Measurements from ENCODE around the gene GUCY1A2.
"Not testable (repeated sequence)": the region's sequence is repeated elsewhere in the genome, so short reads cannot be mapped to it uniquely, and the experiment has no call there.

Gene GUCY1A2

DNA sequence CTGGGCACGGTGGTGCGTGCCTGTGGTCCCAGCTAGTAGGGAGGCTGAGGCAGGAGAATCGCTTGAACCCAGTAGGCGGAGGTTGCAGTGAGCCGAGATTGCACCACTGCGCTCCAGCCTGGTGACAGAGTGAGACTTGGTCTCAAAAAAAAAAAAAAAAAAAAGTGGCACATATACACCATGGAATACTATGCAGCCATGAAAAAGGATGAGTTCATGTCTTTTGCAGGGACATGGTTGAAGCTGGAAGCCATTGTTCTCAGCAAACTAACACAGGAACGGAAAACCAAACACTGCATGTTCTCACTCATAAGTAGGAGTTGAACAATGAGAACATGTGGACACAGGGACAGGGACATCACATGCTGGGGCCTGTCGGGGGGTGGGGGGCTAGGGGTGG lies 241.0 kb downstream of the GUCY1A2 start:
- FAIRE-seq; DNase-seq (ENCODE audit: extremely low spot score, insufficient read length, low read depth): not testable (repeated sequence)

DNA sequence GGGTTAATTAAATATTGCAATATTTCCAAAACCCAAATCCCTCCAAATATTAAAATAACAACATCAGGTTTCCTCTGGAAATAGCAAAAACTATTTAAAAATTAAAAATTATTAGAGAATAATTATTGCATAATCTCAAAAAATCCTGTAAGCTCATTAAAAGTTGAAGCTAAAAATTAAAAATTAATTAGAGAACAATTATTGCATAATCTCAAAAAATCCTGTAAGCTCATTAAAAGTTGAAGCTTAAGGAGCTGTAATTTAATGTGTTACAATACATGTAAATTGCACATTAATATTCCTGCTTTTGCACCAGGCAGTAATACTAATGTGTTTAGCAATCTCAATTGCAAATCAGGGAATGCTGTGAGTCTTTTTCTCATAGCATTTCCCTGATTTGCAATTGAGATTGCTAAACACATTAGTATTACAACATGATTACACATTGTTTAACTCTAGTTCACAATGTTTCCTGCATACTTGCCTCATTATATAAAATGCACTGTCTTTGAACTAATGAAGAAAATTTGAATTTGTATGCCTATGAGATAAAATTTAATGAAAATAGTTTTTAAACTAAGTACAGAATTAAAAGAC lies 247.7 kb downstream of the GUCY1A2 start:
- FAIRE-seq (no peak), DNase-seq (ENCODE audit: extremely low spot score, insufficient read length, low read depth) (no peak)

DNA sequence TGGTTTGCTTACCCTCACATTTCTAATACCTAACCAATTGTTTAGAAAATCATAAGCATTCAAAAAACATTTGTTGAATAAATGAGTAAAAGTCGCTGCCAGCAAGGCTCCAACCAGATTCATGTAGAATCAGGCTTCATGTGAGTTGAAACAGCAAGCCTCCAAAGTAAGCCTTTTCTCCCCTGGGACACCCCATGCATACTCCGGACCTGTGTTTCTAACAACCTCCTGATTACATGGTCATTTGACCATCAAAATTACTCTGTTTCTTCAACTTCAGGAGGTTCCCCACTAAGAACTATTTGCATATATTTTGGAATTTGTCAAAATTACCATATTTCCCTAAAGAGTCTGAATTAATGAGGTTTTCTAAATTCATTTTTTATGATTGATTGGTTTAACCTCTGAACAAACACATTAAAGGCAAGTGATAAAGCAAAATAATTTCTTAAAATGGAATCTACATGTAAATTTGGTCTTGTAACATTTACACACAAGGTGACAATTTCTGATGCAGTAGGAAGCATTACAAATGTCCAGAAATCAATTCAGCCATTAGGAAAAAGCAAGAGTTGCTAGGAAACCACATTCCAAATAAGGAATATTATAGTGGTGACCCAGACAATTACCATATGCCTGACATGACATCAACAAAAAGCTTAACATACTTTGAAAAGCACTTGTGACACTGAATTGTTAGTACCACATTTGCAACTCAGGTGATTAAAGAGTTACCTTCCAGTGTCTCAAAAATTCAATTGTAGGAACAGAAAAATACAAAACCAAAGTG lies 252.6 kb downstream of the GUCY1A2 start:
- no peak for FAIRE-seq
- DNase-seq (ENCODE audit: extremely low spot score, insufficient read length, low read depth), result no peak

DNA sequence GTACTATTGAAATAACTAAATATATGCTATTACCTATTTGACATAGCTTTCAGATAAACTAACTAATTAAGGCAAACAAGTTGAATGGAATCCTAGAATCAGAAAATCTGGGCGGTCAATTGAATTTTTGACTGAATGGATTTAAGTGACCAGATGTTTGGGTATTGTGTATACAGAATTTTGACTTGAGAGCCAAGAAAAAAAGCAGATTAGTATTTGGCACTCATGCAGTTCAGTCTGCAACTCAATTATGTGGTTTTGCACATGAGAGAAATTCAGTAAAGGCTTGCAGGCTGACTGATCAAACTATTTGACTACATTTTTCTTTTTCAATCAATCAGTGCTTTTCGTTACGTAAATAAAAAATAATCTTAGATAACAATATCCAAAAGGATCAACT lies 254.8 kb downstream of the GUCY1A2 start:
- FAIRE-seq, result no peak
- no peak for DNase-seq (ENCODE audit: extremely low spot score, insufficient read length, low read depth)

DNA sequence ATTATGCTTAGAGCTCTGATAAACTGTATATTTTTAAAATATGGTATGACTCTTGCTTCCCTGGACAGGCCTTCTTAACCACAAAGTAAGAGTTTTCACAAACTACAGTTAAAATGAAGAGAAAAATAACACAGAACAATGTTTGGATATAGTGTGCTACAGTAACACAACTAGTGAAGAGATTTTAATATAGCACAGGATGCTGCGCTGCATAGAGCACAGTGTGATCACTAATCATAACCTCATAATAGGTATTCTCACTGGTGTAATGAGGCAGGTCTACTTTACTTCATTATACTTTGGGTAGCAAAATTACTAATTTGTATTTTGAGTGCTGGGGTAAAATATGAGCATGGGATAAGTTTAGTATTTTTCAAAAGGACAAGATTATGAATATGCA lies 256.5 kb downstream of the GUCY1A2 start:
- FAIRE-seq, result no peak

DNA sequence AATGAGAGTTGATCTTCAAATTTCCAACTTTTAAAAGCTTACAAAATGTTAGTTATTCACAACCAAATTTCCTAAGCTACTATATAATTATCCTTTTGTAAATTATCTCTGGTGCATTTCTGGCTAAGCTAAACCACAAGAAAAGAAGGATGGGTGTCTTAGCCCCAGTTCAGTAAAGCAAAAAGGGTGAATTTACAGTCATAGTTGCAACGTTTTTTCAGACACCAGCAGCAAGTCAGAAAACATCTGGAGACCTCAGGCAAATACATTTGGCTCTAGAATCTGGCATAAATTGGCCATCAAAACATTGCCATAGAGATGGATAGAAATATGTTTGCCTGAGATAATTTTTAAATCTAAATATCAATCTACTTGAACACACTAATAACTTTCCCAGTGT lies 257.0 kb downstream of the GUCY1A2 start:
- DNase-seq (ENCODE audit: extremely low spot score, insufficient read length, low read depth), result no peak
- FAIRE-seq, result no peak

More for the DNA sequence above, 256.5 kb downstream of the GUCY1A2 start:
- no peak for DNase-seq (ENCODE audit: extremely low spot score, insufficient read length, low read depth)

DNA sequence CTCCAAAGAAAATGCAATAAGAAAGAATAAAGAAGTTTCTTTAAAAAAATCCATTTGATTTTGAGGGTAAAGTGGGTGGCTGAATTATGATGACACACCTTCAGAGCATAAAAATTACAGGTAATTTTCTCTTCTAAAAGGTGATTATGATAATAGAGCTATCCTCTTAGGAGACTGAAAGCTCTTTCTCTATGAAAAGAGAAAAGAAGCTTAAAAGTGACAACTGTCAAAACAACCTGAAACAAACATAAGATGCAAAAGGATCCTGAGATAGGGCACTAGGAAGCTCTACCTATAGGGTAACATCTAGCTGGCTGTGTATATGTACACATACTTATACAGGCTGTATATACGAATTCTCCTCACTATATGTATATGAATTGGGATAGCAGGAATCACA lies 270.2 kb downstream of the GUCY1A2 start:
- DNase-seq (ENCODE audit: extremely low spot score, insufficient read length, low read depth) (no peak), FAIRE-seq (no peak)

DNA sequence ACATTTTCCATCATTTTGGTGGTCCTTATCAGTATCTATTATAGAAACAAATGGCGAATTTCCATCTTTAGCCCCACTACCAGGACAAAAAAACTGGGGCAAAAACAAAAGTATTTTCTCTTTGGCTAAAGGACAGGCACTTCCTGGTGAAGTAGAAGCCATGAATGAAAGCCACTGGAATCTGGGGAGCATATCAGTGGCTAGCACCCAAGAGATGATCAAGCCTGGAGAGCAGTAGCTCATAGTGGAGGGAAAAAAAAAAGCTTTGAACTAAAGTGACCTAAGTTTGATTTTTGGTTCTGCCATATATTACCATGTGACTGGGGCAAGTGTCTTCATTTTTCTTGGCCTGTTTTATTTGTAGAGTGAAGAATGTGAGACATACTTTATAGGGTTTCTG lies 272.3 kb downstream of the GUCY1A2 start:
- DNase-seq (ENCODE audit: extremely low spot score, insufficient read length, low read depth) (no peak), FAIRE-seq (no peak)

DNA sequence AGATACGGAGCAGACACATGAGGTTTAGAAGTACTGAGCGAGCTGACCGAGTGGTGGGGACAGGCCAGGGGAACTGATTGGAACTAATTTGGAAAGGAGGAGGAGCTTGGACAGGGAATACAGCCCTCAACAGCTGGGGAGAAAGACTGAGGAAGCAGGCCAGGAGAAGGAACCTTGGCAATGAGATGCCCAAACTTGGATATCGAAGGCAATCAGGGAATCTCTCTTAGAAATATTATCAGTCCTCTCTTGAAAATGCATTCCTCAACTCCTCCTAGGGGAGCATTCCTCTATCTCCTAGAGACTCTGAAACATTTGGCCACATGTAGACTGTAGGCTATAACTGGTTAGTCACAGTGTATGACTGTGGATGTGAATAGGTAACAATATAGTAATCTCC lies 284.6 kb downstream of the GUCY1A2 start:
- FAIRE-seq, result no peak

DNA sequence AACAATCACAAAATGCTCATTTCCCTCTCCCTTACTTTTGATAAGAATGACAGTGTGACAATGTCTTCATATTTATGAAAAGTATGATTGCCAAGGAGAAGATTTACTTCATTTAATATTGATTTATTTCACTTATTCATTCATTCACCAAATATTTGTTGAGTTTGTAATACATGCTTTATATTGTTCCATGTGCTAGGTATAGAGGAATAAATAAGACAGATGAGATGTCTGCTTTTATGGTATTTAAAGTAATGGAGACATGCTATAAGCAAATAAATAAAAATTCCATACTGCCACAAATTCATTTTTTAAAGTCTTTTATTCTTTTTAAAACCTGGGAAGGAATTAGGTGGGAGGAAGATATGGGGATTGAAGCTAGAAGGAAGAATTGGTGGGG lies 289.4 kb downstream of the GUCY1A2 start:
- no peak for FAIRE-seq
- DNase-seq (ENCODE audit: extremely low spot score, insufficient read length, low read depth), result no peak

More for the DNA sequence above, 284.6 kb downstream of the GUCY1A2 start:
- DNase-seq (ENCODE audit: extremely low spot score, insufficient read length, low read depth), result no peak

DNA sequence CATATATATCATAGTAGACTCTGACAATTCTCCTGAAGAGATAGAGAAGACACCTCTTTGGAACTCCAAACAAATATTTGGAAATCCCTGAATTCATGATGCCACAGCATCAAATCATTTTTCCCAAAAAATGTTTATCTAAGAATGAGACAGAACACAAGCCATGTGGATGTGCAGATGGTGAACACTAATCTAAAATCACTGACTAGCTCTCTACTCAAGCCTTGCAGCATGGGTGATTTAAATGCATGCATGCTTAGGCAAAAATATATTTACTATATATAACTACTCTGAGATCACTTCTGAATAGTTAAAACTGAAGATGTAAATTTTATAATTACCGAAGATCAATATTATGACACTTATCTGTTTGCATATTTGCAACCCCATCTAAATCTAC lies 289.9 kb downstream of the GUCY1A2 start:
- DNase-seq (ENCODE audit: extremely low spot score, insufficient read length, low read depth) (no peak), FAIRE-seq (no peak)

DNA sequence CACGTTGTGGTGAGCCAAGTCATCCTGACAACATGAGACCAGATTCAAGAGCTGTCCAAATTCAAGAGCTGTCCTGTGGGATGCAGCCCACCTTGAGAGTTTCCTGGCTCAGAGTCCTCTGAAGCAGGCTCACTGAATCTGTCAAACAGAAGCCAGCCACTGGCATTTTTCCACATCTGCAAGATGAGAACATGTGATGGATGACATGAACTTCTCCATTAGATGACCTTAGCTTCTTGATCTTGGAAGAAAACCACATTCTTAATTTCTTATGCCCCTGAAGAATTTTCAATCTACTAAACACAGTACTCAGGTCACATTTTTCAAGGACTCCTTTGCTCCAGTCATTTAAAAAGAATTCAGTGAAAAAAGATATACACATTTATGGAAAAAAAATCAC lies 291.0 kb downstream of the GUCY1A2 start:
- no peak for DNase-seq (ENCODE audit: extremely low spot score, insufficient read length, low read depth)
- no peak for FAIRE-seq

DNA sequence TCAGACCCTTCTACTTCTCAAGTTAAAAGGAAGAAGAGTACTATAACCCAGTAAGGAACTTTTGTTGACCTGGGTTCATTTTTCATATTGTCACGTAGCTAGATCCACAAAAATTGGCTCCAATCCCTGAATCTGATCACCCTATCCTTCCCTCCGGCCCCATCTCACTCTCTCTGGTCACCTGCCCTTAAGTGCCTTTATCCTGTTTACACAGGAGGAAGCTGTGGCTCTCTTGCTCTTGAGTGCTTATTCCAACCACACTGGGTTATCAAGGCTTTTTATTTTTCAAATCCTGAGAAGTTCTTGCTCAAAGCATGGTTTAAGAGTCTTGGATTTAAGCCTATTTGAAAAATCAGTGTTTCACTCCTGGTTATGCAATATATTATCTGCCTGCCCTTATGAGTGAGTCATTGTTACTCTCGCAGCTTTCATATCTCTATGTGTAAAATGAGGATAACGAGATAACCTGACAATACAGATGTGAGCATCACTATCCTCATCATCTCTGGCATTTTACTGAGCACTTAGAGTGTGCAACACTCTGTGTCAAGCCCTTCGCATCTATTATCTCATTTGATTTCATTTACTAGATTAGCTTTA lies 293.9 kb downstream of the GUCY1A2 start:
- FAIRE-seq (no peak), DNase-seq (ENCODE audit: extremely low spot score, insufficient read length, low read depth) (no peak)

DNA sequence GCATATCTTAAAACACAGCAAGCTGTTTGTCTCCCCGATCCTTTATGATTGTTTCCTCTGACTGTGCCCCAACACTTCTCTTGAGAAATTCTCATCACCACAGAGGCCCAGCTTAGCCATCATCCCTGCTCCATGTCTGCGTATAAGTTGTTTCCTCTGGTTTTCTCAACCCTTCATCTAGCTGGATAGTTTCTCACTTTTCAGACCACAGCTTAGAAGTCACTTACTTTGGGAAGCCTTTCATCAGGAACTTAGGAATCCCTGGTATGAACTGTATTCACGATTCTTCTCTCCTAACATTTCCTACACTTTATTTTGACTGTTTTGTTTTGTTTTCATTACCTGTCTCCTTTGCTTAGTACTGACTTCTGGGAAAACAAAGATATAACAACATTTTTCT lies 295.2 kb downstream of the GUCY1A2 start:
- DNase-seq (ENCODE audit: extremely low spot score, insufficient read length, low read depth) (no peak), FAIRE-seq (no peak)

DNA sequence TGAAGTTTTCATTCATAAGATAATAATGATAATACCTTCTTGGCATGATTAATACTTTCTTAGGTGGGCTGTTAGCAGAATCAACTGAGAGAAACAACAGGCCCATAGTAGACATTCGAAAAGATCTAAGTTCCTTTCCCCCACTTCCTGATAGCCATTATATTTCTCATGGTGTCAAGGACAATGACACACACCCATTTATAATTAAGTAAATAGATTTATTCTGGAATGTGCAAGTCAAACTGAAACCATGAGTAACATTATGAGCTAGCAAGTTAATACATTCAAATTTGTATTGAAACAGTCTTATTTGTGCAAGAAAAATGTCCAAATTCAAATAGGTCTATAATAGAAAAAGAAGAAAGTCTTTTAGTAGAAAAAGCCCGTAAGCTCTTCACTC lies 301.1 kb downstream of the GUCY1A2 start:
- no peak for DNase-seq (ENCODE audit: extremely low spot score, insufficient read length, low read depth)
- no peak for FAIRE-seq

DNA sequence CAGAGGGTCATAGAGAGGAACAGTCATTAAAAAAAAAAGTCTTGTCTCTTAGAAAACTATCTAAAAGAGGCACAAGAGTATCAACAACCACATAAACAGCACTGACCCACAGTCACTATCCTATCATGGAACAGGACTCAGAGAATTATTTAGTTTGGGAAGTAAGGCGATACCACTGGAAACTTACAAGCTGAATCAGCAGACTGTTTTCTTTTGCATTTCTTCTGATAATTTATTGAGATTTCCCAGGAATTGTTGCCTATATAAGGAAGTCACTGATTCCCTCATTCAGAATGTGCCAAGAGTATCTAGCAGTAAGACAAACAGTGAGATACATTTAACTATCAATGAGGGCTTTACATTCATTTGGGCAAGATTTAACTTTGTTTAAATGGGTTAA lies 304.1 kb downstream of the GUCY1A2 start:
- DNase-seq (ENCODE audit: extremely low spot score, insufficient read length, low read depth), result no peak
- no peak for FAIRE-seq

DNA sequence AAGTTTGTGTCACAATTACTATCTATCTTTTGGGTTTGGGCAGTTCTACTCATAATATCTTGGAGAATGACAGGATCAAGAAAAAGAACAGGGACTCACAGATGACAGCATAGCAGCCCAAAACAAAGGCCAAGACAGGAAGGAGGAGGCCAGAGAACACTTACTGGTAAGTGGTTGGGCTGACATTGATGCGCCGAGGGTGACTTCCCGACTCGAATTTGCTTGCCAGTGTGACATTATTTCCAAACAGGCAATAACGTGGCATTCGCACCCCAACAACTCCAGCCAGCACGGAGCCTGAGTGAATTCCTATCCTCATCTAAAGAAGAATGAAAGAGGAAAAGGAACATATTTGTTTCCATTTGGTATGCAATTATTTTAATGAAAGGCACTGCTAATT lies 309.9 kb downstream of the GUCY1A2 start:
- FAIRE-seq (no peak), DNase-seq (ENCODE audit: extremely low spot score, insufficient read length, low read depth) (no peak)

DNA sequence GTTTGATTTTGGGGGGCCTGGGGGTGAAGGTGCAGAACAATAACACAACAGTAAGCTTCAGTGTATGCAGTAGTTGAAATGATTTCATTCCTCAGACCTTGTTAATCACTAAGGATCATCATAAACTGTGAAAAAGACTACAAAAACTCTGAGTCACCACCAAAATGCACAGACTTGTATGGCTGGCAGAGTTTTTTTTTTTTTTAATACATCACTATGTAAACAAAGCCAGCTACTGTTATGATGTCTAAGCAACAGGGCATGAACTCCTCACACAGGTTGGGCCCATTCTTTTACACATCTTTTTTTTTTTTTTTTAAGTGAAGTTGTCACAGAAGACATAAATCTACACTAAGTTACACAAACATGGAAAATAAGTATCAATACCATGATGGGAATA lies 311.9 kb downstream of the GUCY1A2 start:
- DNase-seq (ENCODE audit: extremely low spot score, insufficient read length, low read depth), result no peak
- FAIRE-seq, result no peak

DNA sequence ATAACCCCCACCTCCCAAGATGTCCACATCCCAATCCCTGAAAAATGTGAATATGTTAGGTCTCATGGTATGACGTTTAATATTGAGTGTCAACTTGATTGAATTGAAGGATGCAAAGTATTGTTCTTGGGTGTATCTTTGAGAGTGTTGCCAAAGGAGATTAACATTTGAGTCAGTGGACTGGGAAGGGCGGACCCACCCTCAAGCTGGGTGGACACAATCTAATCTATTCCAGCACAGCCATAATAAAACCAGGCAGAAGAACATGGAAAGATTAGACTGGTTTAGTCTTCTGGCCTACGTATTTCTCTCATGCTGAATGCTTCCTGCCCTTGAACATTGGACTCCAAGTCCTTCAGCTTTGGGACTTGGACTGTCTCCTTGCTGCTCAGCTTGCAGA lies 315.5 kb downstream of the GUCY1A2 start:
- FAIRE-seq, result no peak
- no peak for DNase-seq (ENCODE audit: extremely low spot score, insufficient read length, low read depth)

DNA sequence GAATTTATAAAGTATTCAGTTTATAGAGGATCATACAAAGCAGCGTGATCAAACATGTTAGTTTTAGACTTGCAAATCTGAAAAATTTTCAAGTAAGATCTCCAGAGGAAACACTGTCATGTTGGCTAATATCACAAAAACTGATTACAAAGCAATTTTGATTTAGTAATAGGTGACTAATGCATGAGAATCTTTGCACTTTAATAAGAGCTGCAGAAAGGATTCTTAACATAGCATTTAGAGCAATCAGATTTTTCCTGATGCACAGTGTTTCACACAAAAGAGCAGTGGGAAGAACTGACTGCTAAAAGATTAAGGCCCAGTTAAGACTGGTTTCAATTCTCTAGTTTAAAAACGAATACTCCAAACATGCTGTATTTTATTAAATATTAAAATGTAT lies 321.2 kb downstream of the GUCY1A2 start:
- FAIRE-seq (no peak), DNase-seq (ENCODE audit: extremely low spot score, insufficient read length, low read depth) (no peak)

DNA sequence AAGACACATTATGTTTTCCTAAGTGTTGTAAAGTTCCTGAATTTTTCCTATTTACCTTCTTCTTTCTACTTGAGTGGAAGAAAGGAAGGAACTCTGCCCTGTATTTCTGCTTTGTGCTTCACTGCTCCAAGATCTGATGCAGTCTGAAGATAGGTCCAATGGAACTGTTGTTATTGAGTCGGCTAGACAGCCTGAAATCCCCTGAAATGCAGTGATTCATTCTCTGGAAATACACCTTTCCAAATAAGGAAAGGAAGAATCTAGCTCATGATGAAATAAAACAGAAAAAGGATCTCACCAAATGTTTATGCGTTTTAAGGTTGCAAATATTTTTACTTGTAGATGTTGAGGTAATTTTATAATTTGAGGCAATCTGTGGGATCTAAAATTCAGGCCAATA lies 322.8 kb downstream of the GUCY1A2 start:
- FAIRE-seq (no peak), DNase-seq (ENCODE audit: extremely low spot score, insufficient read length, low read depth) (no peak)

DNA sequence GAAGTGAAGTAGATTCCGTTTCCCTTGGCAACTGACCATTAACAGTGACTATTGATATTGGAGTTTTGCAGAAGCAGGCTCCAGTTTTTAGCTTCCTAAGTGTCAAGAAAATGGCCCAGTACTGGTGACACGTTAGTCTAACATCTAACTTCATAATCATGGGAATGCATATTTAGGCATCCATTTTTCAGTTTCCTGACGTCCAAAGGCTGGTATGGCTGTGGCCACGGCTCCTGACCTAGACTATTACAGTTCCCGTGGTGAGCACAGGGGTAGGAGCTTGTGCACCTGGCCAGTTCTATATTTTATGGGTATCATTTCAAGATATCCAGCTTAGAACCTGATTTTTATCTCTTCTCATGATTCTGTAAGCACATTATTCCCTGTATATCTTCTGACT lies 323.8 kb downstream of the GUCY1A2 start:
- DNase-seq (ENCODE audit: extremely low spot score, insufficient read length, low read depth) (no peak), FAIRE-seq (no peak)
